RWPE2 (cell line): ENCODE data around the gene SCN2B.

Experiments
- ATAC-seq: fragments of 200-7000 bp; cut with Tn5 transposase; 3 replicates; pipeline ENCODE4 v1.9.1; 2021; ENCODE audit warnings: low read depth
- DNase-seq: peaks from one replicate; pipeline ENCODE4 v3.0.0-alpha.2; 2020; ENCODE audit warnings: low spot score
- H3K27ac ChIP-seq: fragments of 450-650 bp; 2 replicates; pipeline ENCODE4 v1.5.1; 2017; ENCODE audit warnings: mild to moderate bottlenecking; ENCODE audit not compliant: poor library complexity, severe bottlenecking
- H3K27me3 ChIP-seq: fragments of 250-450 bp; sonication (Bioruptor Pico); 2 replicates; pipeline ENCODE4 v1.5.1; 2021; ENCODE audit warnings: mild to moderate bottlenecking, moderate library complexity; ENCODE audit not compliant: insufficient read depth, poor library complexity, severe bottlenecking
- H3K36me3 ChIP-seq: fragments of 250-450 bp; sonication (Bioruptor Pico); 2 replicates; pipeline ENCODE4 v1.5.1; 2020; ENCODE audit warnings: low read depth, mild to moderate bottlenecking, moderate library complexity
- H3K4me1 ChIP-seq: fragments of 250-450 bp; sonication (Bioruptor Pico); 2 replicates; pipeline ENCODE4 v1.5.1; 2021; ENCODE audit warnings: mild to moderate bottlenecking, moderate library complexity; ENCODE audit not compliant: insufficient read depth, poor library complexity, severe bottlenecking
- H3K4me3 ChIP-seq: fragments of 250-450 bp; sonication (Bioruptor Pico); 2 replicates; pipeline ENCODE4 v1.5.1; 2021; ENCODE audit warnings: mild to moderate bottlenecking, moderate library complexity; ENCODE audit not compliant: severe bottlenecking
- H3K9me3 ChIP-seq: fragments of 250-450 bp; sonication (Bioruptor Pico); 2 replicates; pipeline ENCODE4 v1.5.1; 2021; ENCODE audit warnings: mild to moderate bottlenecking, moderate library complexity; ENCODE audit not compliant: severe bottlenecking
- TF ChIP-seq, protein P1 (sequence below): fragments of 450-650 bp; IDR thresholded peaks from one replicate; pipeline ENCODE4 v1.5.1; 2017; ENCODE audit warnings: mild to moderate bottlenecking, moderate library complexity; ENCODE audit not compliant: poor library complexity, severe bottlenecking

SCN2B gene

DNA sequence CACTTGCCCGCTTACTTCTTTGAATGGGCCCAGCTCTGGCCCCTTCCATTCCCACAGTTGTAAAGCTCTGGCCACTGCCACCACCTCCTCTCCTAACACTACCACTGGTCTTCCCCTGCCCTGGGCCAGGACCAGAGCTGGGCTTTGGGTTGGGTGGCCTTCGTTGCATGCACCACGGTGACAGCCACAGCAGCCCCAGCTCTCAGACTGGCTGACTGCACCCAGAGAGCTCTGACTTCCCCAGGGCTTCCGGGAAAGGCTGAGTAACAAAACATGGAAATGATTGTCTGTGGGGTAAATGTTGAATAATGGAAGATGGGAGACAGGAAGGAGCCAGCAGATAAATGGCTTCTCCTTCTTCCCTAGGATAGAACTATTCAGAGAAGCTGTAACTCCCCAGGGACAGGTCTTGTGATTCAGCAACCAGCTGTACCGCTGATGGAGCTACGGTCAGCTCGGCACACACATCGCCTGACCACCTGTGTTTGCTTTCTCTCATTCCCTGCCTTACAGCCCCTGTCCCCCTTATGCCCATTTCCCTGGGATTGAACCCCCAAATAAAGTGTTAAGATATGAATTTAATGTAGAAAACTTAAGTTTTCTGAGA lies 51.4 kb downstream of the SCN2B start:
- DNase-seq, result no peak
- Histone ChIP-seq H3K9me3 (no peaks in the 10 kb centered on the region), H3K4me3 (no peak overlapping the region), H3K4me1 (no peaks in the 10 kb centered on the region), H3K36me3 (no peaks in the 10 kb centered on the region), H3K27me3 (no peaks in the 10 kb centered on the region), H3K27ac (no peak overlapping the region)
- ATAC-seq, result no peak
- TF ChIP-seq, protein P1, sequence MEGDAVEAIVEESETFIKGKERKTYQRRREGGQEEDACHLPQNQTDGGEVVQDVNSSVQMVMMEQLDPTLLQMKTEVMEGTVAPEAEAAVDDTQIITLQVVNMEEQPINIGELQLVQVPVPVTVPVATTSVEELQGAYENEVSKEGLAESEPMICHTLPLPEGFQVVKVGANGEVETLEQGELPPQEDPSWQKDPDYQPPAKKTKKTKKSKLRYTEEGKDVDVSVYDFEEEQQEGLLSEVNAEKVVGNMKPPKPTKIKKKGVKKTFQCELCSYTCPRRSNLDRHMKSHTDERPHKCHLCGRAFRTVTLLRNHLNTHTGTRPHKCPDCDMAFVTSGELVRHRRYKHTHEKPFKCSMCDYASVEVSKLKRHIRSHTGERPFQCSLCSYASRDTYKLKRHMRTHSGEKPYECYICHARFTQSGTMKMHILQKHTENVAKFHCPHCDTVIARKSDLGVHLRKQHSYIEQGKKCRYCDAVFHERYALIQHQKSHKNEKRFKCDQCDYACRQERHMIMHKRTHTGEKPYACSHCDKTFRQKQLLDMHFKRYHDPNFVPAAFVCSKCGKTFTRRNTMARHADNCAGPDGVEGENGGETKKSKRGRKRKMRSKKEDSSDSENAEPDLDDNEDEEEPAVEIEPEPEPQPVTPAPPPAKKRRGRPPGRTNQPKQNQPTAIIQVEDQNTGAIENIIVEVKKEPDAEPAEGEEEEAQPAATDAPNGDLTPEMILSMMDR, result no peak

DNA sequence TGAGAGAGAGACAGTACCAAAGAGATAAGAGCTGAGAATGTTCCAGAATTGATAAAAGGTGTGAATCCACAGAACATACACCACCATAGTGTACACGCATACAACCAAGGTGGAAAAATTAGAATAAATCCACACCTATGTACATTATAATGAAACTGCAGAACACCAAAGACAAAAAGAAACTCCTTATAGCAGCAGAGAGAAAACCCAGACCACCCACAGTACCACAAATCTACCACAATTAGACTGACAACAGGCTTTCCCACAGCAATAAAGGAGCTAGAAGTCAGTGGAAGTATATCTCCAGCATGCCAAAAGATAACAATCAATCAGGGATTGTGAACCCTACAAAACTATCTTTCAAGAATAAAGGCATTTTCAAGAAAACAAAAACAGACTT lies 55.6 kb downstream of the SCN2B start:
- Histone ChIP-seq H3K9me3 (no peaks in the 10 kb centered on the region), H3K4me1 (no peaks in the 10 kb centered on the region), H3K27ac (no peak overlapping the region), H3K27me3 (no peaks in the 10 kb centered on the region), H3K4me3 (no peak overlapping the region), H3K36me3 (no peaks in the 10 kb centered on the region)
- TF ChIP-seq, protein P1, result no peak
- ATAC-seq, result no peak
- no peak for DNase-seq

DNA sequence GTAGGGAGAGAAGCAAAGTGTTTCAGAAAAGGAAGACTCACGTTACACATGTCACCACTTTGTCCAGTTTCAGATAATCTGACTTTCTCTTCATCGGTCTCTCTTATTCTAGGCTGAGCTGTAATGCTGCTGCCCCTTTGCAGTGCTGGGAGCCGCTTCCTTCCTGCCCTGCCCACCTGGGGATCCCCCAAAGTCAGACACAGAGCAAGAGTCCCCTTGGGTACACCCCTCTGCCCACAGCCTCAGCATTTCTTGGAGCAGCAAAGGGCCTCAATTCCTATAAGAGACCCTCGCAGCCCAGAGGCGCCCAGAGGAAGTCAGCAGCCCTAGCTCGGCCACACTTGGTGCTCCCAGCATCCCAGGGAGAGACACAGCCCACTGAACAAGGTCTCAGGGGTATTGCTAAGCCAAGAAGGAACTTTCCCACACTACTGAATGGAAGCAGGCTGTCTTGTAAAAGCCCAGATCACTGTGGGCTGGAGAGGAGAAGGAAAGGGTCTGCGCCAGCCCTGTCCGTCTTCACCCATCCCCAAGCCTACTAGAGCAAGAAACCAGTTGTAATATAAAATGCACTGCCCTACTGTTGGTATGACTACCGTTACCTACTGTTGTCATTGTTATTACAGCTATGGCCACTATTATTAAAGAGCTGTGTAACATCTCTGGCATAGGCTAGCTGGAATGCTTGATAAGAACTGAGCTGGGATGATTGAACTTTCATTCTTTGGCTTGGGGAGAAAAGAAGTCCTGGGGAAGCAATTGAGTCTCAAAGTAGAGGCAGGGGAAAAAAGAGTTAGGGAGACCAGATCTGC lies 58.4 kb downstream of the SCN2B start:
- Histone ChIP-seq H3K9me3 (no peaks in the 10 kb centered on the region), H3K27ac (no peak overlapping the region), H3K27me3 (no peaks in the 10 kb centered on the region), H3K4me1 (no peaks in the 10 kb centered on the region), H3K36me3 (no peaks in the 10 kb centered on the region), H3K4me3 (no peak overlapping the region)
- DNase-seq, result no peak
- TF ChIP-seq, protein P1, result no peak
- no peak for ATAC-seq

DNA sequence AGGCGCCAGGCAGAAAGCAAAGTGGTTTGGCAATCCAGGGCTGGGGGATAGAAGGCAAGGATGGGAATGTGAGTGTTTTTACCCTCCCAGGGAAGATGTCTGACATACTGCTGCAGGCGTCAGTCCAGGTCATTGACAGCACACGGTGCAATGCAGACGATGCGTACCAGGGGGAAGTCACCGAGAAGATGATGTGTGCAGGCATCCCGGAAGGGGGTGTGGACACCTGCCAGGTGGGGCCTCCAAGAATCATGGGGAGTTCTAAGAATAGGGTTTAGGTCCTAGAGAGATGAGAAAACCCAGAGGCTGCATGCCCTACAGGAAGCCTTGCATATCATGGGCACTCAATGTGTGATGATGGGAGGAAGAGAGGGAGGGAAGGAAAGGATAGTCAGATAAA lies 61.4 kb downstream of the SCN2B start:
- TF ChIP-seq, protein P1, result no peak
- Histone ChIP-seq H3K27me3 (no peaks in the 10 kb centered on the region), H3K27ac (no peak overlapping the region), H3K36me3 (no peaks in the 10 kb centered on the region), H3K9me3 (no peaks in the 10 kb centered on the region), H3K4me3 (no peak overlapping the region), H3K4me1 (no peaks in the 10 kb centered on the region)
- no peak for DNase-seq
- ATAC-seq, result no peak

DNA sequence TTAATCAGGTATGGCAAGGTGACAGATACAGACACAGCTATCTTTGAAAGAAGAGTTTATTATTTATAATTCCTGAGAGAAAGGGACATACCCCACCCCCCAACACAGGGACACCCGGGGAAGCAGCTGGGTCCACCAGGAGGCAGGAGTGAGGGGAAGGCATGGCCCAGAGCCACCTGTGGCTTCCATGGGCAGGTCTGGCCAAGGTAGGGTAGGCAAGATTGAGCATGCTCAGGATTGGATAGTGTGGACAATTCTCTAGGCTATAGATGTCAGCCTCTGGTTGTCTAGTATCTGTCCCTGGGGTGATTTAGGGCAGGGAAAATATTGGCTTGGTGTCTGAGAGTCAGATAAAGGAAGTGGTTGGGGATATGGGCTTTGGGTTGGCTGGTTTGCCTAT lies 62.2 kb downstream of the SCN2B start:
- Histone ChIP-seq H3K4me1 (no peaks in the 10 kb centered on the region), H3K9me3 (no peaks in the 10 kb centered on the region), H3K27ac (no peak overlapping the region), H3K36me3 (no peaks in the 10 kb centered on the region), H3K27me3 (no peaks in the 10 kb centered on the region), H3K4me3 (no peak overlapping the region)
- ATAC-seq, result no peak
- TF ChIP-seq, protein P1, result no peak
- DNase-seq, result no peak
